NCI-H2196 treated with DMSO at 0.1 percent for 48 hours (cell line): ENCODE data around the gene BPIFB6.

Experiments
- DNase-seq: peaks from one replicate; lab custom pipeline; 2025; ENCODE audit not compliant: unreplicated experiment; lab: John Stamatoyannopoulos, UW

The BPIFB6 gene

DNA sequence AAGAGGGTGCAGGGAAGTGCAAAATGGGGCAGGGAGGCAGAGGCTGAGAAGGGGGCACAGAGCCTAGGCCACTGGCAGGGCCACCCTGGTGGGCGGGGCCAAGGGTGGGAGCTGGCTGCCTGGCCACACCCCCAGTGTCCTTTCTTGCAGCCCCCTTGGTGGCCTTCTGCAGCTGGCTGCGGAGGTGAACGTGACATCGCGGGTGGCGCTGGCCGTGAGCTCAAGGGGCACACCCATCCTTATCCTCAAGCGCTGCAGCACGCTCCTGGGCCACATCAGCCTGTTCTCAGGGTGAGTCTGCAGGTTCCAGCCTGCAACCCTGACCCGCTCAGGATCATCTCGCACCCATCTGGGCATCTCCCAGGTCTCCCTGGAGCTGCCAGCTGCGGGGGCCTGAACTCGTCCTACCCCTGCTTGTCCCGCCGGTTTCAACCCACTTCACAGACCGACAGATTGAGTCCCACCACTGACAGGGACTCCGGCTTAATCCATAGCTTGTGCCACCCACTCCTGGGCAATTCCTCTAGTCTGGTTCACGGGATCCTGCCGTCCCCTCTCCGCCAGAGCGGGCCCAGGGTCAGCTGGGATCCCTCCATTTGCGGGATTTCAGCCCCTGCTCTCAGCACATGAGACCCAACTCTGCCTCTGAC, 28.4 kb downstream of the BPIFB6 start:
- no peak for DNase-seq

DNA sequence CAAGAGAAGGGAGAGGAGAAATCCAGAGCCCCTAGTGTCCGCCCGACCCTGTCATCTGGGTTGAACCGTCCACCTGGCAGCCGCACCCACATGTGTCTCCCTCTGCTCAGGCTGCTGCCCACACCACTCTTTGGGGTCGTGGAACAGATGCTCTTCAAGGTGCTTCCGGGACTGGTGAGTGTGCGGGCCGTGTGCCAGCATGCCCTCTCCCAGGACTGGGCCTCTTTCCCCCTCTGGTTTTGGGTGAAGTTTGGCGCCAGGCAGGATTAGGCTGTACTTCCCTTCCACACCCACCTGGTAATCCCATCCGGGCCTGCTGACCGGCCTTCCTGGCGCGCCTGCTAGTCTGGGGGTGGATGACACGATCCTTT, 30.2 kb downstream of the BPIFB6 start:
- no peak for DNase-seq

DNA sequence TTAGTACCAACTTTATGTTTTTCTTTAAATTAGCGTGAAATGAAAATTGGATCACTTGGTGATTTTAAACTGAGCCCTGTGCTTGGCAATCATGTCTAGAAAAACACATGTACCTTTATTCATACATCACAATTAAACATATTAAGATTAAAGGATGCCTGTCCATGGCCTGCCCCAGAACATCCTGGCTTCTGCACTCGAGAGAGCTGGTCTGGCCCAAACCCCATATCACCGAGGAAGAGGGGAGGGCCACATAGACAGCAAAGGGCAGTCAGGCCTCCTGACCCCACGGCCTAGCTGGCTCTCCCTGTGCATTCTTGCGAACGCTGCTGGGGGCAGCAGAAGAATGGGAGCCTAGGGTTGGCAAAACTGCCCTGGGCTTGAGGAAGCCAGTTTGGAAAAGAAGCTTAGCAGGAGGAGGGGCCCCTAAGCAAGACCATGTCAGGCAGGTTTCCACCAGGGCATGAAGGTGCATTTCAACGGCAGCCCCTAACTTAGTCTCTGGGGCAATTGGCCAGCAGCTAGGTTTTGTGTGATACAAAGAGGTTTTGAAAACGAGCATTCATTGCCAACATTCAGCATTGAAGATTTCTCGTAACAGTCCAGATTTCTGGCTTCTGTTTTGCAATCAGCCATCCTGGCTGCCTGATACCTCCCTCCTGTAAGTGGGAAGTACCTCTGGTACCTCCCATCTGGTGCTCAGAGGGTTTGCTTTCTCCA, 30.8 kb downstream of the BPIFB6 start:
- no peak for DNase-seq

DNA sequence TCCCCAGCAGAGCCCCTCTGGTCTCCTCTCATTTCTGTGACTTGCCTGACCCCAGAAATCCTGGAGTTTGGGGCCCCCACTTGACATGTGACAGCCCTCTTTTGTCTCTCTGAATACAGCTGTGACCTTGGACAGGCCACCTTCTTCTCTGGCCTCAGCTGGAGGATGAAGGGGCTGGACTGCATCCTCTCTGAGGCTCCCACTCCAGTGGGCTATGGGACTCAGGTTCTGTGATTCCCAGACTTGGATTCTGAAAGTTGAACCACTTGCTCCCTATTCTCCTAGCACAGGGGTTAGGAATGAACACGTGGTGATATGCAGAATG, 31.3 kb downstream of the BPIFB6 start:
- DNase-seq, result no peak

DNA sequence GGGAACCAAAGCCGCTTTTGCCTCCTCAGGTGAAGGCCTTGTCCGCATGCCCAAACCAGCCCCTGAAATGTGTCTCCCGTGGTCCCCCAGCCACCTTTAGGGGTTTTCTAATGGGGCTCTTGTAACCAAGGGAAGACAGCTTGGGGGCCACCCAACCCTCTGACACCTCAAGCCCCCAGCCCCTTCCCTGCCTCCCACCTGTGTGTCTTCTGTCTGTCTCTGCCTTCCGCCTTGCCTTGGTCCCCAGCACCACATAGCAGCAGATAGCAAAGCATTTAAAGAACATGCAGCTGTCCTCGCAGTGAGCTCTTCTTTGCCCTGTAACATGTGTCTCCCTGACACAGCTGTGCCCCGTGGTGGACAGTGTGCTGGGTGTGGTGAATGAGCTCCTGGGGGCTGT, 31.8 kb downstream of the BPIFB6 start:
- no peak for DNase-seq

DNA sequence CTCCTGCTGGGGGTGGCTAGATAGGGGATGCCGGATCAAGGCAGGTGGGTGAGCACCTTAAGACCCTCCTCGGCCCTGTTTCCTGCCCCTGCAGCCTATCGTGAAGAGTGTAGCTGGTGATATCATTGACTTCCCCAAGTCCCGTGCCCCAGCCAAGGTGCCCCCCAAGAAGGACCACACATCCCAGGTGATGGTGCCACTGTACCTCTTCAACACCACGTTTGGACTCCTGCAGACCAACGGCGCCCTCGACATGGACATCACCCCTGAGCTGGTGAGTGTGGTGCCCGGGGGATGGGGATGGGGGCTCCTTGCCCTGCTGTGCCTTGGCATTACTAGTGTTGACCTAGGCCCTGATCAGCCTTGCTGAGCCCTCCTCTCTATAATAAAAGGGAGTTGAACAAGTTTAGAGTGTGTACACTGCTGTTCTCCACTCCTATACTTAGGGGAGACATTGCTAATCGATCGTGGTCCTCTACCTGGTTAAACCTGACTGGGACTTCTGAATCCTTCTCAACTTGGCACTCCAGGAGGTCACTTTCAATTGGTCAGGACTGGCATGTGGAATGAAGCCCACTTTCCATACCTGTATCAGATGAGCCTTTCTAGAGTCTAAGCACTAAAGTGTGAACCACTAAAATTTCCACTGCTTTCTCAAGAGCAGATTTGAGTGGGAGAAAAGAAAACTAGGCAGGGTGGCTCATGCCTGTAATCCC, 33.3 kb downstream of the BPIFB6 start:
- no peak for DNase-seq

DNA sequence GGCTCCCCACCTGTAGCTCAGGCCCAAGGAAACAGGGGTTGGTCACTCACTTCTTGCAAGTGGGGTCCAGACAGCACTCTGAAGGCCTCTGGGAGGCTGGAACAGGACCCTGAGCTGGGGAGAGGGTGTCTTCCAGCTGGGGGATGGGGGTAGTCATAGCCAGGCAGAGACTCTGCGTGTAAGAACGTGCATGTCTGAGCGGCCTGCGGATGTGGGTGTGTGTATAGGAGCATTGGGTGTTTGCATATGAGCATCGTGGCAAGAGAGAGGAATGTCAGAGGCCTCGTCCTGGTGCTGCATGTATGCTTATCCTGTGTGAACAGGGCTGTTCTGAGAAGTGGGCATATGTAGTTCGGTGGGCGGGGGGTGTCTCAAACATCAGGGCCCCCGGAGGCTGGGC, 34.3 kb downstream of the BPIFB6 start:
- no peak for DNase-seq

DNA sequence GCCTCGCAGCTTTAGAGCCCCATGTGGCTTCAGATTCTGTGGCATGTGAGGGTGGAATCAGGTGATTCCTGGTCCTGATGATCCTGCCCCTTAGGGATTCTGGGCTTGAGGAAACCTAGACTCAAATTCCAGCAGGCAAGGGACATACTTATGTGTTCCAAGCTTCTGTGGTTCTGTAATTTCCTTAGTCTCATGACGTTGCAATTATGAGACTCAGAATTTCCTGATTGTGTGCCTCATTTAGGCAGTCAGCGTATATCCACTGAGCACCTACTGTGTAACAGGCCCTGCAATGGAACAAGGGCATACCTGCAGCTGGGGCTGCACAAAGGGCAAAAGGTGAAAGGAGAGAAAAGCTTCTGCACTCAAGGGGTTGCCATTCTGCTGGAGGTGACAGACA, 36.4 kb downstream of the BPIFB6 start:
- DNase-seq, result no peak

DNA sequence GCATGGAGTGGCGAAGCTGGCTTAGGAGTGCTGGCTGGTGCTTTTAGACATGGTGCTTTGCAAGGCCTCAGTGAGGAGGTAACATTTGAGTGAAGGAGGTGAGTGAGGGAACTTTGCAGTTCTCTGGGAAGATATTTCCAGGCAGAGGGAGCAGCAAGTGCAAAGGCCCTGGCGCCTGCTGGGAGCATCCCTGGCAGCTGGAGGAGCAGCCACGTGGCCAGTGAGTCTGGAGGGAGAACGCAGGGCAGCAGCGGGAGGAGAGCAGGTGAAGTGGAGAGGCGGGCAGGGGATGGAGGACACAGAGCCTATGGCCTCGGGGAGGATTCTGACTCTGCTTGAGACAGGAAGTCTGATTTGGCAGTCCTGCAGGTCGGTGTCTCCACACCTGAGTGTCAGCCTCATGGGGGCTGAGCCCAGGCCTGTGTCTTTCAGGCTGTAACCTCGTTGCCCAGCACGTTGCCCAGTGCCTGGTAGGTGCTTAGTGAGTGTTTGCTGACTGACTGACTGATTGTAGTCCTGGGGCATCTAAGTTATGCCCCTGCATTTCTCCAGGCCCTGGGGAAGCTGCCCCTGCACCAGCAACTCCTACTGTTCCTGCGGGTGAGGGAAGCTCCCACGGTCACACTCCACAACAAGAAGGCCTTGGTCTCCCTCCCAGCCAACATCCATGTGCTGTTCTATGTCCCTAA, 36.9 kb downstream of the BPIFB6 start:
- DNase-seq, result no peak

DNA sequence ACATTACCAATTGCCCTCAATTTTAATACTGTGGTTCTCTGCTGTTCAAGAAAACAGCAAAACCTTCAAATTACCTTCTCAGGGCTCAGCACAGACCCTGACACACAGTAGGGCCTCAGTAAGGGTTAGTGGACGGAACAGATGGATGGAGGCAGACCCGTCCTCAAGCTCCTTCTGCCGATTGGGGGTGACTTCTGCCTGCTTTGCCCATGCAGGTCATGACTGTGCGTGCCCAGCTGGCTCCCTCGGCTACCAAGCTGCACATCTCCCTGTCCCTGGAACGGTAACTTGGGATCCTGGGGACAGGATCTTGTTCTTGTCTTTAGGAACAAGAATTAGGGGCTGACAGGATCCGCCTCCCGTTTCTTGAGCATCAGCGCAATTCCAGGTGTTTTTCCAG, 38.2 kb downstream of the BPIFB6 start:
- DNase-seq, result no peak

DNA sequence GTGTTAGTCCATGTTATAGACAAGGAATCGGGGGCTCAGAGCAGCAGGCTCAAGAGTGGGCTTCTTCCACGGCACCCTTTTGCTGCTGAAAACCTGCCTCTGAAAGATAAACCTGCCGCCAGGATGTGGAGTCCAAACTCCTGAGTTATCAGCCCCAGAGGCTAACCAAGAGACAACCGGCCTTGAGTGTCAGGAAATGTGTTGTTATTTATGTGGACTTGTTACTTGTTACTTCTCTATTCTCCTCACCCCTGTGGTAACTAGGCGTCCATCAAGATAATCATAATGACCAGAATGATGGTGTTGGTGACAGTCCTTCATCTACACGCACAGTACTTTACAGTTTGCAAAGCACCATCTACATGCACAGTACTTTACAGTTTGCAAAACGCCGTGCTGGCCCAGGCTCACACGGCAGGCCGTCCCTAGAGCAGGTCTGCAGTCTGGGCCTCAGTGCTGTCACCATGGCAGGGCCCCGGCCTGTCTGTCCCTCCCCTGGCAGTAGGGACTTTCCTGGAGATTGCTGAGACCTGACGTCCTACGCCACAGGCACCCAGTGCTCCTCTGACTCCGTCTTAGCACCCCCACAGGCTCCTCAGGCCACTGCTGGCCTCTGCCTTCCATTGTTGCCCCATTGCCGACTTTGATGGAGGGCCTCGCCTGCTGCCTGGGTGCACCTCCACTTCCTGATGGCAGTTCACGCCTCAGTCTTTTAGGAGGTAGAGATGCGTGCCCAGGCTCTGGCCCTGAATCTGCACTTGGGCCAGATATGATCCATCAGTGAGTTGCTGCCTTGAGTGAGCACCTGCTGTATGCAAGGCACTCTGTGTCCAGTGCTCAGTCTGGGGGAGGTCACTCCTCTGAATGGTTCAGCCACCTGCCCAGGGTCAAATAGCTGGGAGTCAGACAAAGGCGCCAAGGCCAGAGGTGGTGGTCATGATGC, 38.9 kb downstream of the BPIFB6 start:
- DNase-seq, result no peak

DNA sequence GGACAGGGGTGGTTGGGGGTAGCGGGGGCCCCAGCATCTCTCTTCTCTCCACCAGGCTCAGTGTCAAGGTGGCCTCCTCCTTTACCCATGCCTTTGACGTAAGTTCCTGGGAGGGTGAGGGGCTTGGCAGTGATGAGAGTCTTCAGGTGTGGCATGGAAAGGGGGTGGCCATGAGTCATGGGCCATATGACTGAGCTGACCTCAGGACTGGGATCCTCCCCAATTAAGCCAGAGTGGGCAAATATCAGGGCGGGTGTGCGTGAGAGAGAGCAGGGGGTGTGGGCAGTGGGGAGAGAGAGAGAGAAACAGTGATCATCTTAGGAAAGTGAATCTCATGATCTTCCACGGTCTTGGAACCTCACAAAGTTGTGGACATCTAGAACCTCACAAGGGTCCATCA, 39.8 kb downstream of the BPIFB6 start:
- DNase-seq, result no peak

DNA sequence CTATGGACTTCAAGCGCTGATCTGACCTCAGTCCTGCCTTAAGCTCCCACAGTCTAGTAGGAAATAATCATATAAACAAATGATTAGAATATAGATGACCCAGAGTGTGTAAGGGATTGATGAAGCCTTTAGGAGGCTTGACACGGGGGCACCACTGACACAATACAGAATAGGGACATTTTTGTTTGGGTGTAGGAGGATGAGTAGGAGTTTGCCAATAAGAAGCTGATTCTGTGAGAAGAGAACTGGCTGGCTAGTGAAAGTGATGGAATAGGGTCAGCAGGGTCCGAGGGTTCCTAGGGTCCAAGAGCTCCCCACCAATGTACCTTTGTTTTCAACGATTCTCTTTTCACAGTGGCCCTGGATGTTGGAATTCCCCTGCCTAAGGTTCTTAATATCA, 40.9 kb downstream of the BPIFB6 start:
- DNase-seq, result no peak

DNA sequence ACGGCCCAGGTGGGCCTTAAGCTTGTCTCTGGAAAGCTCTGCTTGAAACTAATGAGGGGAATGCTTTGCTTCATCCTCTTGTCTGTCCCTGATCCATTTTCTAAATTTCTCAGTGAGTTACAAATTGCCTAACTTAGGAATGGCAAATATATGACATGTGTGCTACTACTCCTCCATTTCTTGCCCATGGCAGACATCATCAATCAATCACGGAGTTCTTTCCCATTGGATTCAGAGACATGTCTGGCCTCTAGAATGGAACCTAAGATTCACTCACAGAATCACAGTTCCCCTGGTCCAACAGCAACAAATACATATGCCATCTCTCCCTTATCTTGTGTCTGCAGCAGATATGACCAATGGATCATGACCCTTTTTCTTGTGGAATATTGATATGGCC, 41.4 kb downstream of the BPIFB6 start:
- no peak for DNase-seq

DNA sequence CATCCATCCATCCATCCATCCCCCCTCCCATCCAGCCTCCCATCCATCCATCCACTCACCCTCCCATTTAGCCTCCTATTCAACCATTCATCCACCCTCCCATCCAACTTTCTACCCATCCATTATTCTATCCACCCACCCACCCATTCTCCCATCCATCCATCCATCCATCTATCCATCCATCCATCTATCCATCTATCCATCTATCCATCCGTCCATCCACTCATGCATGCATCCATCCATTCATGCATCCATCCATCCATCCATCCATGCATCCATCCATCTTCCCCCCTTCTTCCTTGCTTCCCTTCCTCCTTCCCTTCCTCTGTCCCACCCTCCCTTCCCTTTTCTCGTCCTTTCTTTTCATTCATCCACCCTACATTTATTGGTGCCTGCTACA, 43.2 kb downstream of the BPIFB6 start:
- no peak for DNase-seq

DNA sequence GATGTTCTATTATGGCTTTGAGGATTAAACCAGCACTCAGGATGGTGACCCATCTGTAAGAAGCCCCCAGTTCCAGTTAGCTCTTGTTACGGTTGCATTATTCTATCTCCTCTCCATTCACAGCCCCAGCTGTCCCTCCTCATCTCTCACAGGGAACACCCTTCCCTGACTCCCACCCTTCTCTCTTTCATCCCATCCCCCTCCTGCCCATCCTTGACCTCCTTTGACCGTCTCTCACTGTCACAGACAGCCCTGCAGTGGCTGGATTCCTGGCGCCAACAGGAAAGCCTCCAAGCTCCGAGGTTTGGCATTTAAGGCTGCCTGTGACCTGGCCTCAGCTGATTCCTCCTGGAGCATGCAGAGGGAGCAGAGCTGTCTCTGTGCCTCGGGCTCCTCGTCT, 43.8 kb downstream of the BPIFB6 start:
- DNase-seq, result no peak

DNA sequence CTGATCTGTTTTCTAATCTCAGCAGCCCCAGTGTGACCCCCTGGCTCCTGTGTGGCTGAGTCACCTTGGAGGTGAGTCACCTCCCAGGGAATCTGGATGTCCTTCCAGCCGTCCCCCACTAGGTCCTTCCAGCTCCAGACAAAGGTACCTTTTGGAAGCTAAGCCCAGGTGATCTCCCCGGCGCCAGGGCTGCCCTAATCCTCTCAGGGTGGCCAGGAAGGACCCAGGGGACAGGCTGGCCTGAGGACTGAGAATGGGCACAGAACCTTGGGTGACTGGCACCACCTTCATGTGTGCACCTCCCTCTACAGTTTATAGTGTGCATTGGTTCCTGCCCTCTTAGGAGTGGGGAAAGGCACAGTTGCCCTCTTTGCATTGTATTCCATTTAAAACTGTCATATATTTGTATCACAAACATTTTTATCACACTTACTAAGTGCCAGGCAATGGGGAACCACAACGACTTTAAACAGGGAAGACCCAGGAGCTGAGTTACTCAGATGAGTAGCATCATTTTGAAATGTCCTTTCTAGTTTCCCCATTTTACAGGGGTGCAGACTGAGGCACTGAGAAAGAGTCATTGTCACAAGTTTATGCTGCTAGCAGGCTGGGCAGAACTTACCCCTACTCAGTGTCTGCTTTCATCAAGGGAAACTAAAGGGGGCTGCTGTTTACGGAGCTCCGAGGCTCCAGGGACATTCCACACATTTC, 45.4 kb downstream of the BPIFB6 start:
- no peak for DNase-seq

DNA sequence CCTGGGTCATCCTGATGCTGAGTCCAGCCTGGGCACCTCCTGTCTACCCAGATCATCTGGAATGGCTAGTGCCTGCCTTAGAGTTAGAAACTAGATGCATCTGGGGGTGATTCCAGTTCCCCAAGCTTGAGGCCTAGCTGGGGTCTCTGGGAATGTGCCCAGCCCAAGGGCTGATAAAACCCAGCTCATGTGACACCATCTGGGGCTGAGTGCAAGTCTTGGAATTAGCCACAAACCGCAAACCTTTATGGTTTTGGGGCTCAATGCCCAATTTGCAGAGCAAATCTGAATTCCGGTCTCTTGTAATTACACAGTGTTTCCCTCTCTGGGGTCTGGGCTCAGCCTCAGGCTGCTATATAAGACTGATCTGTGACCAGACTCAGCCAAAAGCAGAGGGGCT, 47.8 kb downstream of the BPIFB6 start, which contains the start of gene BPIFB4:
BPIFB4 (plus strand) TSS at position 385 of the 400 bp plus-strand sequence. CDS start 1,884 bp downstream, outside the sequence.
- DNase-seq, result no peak

DNA sequence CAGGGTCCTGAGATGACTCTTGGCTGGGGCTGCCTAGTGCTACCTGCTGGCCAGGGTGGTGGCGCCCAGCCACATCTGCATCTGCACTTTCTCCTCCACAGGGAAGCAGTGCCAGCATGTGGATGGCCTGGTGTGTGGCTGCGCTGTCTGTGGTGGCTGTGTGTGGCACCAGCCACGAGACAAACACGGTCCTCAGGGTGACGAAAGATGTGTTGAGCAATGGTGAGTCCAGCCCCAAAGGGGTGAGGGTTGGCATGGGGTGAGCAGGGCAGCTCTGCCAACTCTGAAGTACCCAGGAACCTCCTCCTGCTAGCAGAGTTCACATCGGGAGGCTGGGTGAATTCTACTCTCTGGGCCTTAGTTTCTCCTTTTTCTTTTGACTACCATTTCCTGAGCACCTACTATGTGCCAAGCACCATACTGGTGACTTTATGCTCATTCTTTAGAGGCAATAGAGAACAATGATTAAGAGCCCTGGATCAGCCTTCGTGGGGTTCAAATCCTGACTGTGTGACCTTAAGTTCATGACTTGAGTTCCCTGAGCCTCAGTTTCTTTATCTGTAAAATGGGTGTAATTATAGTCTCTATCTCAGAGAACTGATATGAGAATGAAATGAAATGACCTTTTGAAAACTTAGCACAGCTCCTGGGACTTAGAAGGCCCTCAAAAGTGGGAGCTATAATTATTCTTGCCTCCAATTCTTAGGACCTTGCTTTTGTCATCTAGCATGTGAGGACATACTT, 50.1 kb downstream of the BPIFB6 start:
- no peak for DNase-seq
